Measurements from ENCODE around the gene TNC.

The TNC gene

DNA sequence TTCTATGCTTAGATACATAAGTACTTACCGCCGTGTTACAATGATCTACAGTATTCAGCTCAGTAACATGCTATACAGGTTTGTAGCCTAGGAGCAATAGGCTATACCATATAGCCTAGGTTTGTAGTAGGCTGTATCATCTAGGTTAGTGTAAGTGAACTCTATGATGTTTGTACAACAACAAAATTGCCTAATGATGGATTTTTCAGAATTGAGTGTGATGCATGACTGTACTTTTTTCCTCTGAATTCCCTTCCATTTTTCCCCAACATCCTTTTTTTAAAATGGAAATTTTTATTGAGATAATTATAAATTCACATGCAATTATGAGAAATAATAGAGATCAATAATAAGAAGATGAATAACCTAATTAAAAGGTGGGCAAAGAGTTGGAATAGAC is 119.6 kb downstream of the TNC start:
- H3K4me3 ChIP-seq (ENCODE audit: low read depth, low read length), result no peak overlapping the region
- TF ChIP-seq, protein P1, sequence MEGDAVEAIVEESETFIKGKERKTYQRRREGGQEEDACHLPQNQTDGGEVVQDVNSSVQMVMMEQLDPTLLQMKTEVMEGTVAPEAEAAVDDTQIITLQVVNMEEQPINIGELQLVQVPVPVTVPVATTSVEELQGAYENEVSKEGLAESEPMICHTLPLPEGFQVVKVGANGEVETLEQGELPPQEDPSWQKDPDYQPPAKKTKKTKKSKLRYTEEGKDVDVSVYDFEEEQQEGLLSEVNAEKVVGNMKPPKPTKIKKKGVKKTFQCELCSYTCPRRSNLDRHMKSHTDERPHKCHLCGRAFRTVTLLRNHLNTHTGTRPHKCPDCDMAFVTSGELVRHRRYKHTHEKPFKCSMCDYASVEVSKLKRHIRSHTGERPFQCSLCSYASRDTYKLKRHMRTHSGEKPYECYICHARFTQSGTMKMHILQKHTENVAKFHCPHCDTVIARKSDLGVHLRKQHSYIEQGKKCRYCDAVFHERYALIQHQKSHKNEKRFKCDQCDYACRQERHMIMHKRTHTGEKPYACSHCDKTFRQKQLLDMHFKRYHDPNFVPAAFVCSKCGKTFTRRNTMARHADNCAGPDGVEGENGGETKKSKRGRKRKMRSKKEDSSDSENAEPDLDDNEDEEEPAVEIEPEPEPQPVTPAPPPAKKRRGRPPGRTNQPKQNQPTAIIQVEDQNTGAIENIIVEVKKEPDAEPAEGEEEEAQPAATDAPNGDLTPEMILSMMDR (IDR thresholded peaks at IDR 0.05; ENCODE audit: borderline replicate concordance, insufficient read depth, low read depth, low read length), result no peak

DNA sequence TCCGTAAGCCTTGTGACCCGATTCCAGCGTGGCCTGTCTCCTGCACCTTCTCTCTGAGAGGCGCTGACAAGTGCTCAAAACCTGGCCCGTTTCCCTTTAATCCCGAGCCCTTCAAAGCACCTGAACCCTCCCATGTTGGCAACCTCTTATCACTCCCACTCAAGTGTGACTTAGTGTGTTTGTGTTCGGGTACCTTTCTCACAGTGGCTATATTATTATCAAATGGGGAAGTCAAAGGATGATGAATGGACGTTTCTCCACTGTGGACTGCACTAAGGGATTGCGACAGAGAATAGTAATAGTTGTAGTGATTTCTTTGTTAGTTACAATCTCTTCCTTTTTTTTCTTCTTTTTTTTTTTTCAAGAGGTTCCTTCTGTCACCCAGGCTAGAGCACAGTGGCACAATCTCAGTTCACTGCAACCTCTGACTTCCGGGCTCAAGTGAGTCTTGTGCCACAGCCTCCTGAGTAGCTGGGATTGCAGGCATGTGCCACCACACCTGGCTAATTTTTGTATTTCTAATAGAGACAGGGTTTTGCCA is 122.2 kb downstream of the TNC start:
- H3K4me3 ChIP-seq (ENCODE audit: low read depth, low read length), result no peak overlapping the region
- TF ChIP-seq, protein P1 (IDR thresholded peaks at IDR 0.05; ENCODE audit: borderline replicate concordance, insufficient read depth, low read depth, low read length), result no peak

DNA sequence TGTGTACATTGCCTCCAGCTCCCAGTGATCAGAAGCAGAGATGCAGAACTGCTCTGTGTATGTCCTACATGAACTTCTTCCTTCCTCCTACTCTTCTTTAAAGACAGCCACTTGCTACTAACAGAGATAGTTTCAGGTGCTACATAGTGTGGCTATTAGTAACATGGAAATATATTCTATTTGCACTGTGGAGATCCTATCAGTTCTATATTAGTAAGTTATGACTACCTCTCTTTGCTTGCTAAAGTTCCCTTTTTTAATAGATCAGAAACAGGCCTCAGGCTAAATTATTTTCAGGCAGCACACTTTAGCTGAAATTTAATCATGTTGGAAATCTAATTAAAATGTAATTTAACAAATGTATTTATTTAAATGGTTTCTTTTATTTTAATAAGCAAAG is 123.2 kb downstream of the TNC start:
- TF ChIP-seq, protein P1 (IDR thresholded peaks at IDR 0.05; ENCODE audit: borderline replicate concordance, insufficient read depth, low read depth, low read length), result no peak
- H3K4me3 ChIP-seq (ENCODE audit: low read depth, low read length), result no peak overlapping the region

DNA sequence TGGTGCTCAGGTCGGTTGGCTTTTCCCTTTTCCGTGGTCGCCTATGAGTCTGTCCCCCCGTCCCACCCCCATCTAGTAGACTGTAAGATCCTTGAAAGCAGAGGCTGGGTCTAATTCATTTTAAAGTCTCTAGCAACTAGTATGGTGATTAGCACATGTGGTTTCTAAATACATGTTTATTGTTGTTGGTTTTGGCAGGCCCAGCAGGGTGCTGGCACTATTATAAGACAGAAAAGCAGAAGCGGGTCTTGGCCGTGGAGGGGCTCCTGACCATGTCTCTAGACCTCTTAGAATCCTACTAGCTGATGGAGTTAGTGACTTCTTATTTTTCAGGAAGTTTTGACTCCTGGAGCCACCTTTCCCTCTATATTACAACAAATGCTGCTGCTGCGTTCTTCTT is 126.1 kb downstream of the TNC start:
- no peak overlapping the region for H3K4me3 ChIP-seq (ENCODE audit: low read depth, low read length)
- TF ChIP-seq, protein P1 (IDR thresholded peaks at IDR 0.05; ENCODE audit: borderline replicate concordance, insufficient read depth, low read depth, low read length), result no peak

DNA sequence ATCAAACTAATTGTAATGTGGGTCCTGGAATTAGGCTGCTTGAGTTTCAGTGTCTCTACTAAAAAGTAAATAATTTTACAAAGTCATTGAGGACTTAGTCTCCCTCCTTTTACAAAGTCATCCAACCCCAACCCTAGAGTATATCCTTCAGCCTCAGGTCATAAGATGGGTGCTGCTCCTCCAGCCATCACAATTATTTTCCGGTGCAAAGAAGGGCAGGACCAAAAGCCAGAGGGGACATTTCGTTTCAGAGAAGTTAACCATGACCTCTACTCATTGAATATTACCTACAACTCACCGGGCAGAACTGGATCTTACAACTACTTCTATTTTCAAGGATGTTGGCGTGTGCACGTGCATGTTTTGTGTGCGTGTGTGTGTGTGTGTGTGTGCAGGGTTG is 127.1 kb downstream of the TNC start:
- TF ChIP-seq, protein P1 (IDR thresholded peaks at IDR 0.05; ENCODE audit: borderline replicate concordance, insufficient read depth, low read depth, low read length), result no peak
- no peak overlapping the region for H3K4me3 ChIP-seq (ENCODE audit: low read depth, low read length)

DNA sequence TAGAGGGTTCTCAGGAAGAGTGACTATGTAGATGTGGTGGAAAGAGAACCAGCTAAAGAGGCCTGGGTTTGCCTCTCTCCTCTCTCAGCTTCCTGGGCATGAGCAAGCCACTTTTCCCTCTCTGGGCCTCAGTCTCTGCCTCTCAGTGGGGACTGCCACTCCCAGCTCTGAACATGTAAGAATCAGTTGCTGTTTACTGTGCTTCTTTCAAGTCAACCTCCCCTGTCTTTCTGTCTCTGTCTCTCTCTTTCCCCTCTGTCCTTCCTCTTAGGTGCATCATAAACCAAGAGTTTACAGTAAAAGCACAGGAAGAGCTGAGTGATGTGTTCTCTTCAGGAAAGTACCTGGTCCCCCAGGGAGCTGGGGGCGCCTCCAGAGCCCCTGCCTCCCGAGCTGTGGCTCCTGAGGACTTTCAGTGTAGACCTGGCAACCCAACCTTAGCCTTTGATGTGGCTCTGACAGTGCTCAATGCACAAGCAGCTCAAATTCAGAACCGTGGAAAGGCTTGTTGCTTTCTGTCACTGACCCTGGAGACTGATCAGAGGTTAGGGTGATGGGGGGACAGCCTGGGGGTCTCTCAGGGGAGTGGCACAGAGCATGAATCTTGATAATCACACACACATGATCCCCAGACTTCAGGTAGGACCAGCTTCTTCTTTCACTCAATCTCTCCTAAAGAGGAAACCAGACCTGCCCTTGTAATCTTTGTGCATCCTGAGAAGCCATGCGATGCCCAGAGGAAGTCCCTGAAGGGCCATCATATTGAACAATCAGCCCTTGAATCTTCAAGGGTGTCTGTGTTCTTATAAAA is 128.2 kb downstream of the TNC start:
- H3K4me3 ChIP-seq (ENCODE audit: low read depth, low read length), result no peak overlapping the region
- TF ChIP-seq, protein P1 (IDR thresholded peaks at IDR 0.05; ENCODE audit: borderline replicate concordance, insufficient read depth, low read depth, low read length), result no peak
